Activated CD8-positive, alpha-beta memory T cell treated with anti-CD3 and anti-CD28 coated beads, Interleukin-2, amount 50 U/mL, for 24 hours (primary cell): ENCODE measurements around the gene TIMM17A.
"Not testable (repeated sequence)": the region's sequence is repeated elsewhere in the genome, so short reads cannot be mapped to it uniquely, and the experiment has no call there.

Source experiments
- DNase-seq: peaks from one replicate; pipeline ENCODE4 v3.0.0-alpha.2; 2020; ENCODE audit errors: extremely low read depth

TIMM17A gene

DNA sequence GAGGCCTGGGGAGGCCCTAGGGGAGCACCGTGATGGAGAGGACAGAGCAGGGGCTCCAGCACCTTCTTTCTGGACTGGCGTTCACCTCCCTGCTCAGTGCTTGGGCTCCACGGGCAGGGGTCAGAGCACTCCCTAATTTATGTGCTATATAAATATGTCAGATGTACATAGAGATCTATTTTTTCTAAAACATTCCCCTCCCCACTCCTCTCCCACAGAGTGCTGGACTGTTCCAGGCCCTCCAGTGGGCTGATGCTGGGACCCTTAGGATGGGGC lies 60.3 kb downstream of the TIMM17A start:
- DNase-seq, result no peak

DNA sequence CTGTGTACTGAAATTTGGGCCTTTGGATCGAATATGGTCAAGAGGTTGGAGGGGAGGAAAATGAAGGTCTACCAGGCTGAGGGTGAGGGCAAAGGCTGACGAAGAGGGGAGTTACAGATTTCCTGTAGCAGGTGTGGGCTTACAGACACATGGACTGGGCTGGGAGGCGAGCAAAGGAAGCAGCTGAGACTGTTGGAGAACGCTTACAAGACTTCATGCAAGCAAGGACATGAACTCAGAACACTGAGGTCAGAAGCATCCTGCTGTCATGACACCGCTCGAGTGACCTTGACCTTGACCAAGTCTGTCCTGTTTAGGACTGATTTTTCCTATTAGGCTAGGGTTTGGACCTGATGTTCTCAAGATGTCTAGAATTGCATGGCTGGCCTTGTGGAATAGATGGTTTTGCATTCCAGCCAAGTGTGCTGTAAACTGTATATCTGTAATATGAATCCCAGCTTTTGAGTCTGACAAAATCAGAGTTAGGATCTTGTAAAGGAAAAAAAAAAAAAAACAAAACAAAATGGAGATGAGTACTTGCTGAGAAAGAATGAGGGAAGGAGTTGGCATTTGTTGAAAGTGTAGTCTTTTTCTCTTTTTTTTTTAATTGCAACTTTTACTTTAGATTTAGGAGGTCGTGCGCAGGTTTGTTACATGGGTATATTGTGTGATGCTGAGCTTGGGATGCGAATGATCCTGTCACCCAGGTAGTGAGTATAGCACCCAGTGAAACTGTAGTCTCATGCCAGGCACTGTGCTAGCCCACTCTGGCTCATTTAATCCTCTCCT lies 60.9 kb downstream of the TIMM17A start:
- no peak for DNase-seq

DNA sequence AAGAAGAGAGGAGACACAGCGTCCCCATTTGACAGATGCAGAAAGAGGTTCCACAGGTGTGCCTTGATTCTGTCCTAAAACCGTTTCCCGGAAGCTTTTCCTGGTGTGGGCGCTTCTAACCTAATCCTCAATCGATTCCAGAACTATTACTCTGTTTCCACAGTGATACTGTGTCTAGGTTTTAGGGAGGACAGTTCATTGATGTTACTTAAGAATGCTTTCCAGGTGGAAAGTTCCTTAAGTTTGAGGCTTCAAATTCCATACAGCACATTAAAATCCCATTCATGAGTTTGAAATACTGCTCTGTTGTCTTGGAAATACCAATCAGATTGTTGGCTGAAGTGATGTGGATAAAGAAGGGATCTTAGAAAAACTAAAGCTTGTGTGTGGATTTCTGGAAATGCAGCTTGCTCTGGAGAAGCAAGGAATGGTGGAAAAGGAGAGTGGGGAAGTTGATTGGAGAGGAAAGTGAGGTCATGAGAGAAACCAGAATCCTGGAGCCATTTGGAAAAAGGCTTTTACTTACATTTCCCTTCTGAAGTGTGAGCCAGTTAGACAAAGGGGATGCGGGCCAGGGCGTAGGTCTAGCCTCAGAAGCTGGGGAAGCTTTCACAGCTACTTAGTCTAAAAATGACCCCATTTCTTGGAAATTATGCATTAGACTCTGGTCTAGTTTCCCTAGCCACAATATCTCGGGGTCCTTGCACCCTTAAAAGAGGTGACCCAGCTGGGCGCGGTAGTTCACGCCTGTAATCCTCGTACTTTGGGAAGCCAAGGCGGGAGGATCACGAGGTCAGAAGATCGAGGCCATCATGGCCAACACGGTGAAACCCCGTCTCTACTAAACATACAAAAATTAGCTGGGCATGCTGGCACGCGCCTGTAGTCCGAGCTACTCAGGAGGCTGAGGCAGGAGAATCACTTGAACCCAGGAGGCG lies 61.8 kb downstream of the TIMM17A start:
- DNase-seq, result no peak

DNA sequence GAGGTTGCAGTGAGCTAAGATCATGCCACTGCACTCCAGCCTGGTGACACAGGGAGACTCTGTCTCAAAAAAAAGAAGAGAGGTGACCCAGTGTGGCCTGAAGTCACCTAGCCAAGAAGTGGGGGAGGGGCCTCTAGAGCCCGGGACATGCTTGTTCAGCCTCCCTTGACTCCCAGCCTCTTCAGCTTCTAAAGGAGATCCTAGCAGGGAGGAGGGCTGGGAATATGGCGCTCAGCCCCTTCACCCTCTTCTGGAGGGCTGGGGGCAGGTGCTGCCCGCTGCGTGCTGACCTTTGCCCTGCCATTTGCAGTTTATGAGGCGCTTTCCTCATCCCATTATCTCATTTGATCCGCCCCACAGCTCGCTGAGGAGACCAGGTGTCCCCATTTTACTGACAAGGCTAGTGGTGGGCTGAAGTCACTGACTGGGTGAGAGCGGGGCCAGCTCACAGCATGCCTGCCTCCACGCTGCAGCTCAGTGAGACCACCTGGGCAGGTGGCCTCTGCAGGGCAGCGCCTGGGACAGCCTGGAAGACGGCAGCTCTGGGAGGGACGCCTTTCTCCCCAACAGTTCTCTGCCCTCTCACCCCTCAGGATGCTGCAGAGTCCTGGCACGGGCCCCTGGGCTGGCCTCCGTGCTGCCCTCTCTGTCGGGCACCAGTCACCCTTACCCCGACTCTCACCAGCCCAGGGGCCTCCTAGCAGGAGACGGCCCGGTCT lies 62.6 kb downstream of the TIMM17A start:
- no peak for DNase-seq

DNA sequence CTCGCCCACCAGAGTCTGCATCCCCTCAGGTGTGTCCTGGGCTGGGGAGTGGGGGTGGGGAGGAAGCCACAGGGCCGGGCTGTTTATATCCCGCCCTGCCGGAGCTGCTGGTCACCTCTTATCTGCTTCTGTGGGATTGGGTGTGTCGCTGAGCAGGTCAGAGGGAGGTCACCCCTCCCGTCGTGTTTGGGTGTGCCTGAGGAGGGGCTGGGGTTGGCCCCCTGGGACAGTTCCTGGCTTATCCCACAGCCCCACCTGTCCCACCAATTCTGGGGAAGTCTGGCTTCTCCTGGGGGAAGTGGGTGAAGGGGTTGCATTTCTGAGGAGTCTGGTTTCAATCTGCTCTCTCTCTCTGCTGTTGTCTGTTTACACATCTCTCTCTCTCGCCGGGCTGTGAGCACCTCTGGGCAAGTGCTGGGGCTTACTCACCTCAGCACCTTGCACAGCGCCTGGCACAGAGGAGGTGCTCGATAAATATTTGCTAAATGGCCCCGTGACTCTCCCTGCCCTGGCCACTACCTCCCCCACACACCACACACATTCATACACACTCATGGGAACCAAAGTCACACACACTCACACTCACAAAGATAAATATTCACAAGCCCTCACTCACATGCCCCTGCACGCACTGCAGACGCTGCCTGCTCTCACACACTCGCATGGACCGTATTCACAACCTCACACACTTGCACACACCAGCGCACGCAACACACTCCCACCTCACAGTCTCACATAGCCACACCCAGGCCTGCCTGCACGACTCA lies 63.3 kb downstream of the TIMM17A start:
- DNase-seq, result no peak

DNA sequence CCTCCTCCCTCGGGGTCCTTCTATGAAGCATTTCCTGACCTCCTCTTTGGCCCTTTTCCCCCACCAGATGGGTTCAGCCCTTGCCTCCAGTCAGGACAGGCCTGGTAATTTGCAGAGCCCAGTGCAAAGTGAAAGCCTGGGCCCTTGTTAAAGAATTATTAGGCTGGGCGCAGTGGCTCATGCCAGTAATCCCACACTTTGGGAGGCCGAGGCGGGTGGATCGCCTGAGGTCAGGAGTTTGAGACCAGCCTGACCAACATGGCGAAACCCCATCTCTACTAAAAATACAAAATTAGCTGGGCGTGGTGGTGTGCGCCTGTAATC lies 63.9 kb downstream of the TIMM17A start:
- DNase-seq, result not testable (repeated sequence)
